Stimulated activated CD8-positive, alpha-beta memory T cell treated with anti-CD3 and anti-CD28 coated beads, Interleukin-7, amount 100 ng/mL, for 24 hours (primary cell): ENCODE data around the gene CTBP1.

Source experiments
- DNase-seq: peaks from one replicate; pipeline ENCODE4 v3.0.0-alpha.2; 2020; ENCODE audit warnings: low read depth

Gene CTBP1

DNA sequence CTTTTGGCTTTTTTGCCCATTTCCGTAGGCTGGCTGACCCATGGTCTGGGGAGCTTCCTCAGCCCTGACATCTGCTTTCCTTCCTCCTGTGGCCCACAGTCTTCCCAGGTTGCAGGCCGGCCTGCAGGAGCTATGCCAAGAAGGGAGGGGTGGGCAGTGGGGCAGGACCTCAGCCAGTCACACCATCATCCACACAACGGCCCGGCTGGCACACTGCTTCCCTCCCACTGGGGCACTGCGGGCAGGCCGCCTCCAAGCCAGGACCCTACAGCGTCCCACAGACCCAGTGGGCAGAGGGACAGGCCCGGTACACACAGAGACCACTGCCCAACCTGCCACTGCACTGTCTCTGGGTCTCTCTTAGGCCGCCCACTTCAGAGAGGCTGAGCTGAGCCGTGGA is 38.0 kb downstream of the CTBP1 start:
- no peak for DNase-seq

DNA sequence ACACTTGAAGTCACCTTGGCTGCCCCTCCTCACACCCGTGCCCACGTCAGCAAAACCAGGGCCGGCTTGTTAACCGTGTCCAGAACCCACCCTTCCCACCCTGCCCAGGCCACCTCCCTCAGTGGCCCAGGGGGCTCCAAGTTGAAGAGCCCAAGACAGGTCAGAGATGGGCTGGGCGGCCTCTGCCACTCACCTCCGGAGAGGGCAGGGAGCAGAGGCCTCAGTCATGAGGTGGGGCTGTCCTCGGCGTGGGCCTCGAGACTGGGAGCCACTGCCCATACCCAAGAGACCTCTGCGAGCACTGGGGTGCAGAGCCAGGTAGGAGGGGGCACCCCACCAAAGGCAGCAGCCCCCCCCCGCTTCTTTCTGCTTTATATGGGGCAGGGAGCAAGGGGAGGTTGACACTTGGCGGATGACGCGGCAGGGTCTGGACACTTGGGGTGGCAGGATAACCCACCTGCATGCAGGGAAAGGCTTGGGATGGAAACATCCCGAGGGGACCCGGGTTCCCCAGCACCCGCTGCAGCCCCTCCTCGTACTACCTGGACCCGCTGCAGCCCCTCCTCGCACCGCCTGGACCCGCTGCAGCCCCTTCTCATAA is 38.6 kb downstream of the CTBP1 start:
- no peak for DNase-seq

DNA sequence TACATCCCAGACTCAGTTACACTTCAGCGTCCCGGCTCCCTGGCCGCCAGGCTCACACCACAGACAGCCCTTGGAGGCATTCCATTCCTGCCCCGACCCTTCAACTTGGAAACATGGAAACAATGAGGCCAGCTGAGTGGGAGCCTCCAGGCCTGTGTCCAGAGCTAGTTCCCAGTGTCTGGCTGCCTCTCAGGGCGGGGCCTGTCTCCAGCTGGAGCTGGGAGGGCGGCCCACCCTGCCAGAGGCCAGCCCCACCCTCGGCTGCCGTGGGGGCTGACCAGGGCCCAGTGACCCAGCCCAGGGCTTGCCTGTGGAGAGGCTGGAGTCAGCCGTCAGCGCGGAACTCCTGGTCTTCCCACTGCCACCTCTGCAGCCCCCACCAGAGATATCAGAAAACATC is 39.1 kb downstream of the CTBP1 start:
- no peak for DNase-seq

DNA sequence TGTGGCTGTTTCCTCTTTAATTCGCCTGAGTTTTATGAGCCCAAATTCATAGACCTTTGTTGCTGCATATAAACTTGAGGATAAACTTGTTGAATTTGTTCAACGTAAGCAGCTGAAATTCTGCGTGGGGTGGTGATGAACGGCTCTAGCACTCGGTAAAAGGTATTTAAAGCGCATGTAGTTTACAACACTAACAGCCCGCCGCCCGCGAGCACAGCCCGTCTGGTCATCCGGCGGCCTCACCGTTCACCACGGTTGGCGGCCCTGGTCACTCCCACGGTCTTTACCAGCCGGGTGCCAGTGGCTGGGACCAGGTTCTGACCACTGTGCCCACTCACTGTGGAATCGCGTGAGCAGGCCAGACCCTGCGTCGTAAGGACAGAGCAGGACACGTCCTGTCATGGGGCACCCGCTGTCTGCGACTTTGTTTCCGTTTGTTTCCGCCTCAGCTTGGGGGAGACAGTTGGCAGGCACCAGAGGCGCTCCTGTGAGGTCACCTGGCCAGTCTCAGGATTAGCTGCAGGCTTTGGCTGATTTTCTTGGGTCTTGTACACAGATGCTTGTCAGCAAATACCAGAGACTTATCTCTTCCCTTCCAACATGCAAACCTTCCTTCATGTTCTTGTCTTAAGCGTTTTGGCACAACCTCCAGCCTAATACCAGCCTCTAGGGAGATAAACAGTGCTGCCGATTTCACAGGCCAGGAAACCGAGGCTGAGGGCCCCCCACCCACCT is 39.8 kb downstream of the CTBP1 start:
- DNase-seq = no peak

DNA sequence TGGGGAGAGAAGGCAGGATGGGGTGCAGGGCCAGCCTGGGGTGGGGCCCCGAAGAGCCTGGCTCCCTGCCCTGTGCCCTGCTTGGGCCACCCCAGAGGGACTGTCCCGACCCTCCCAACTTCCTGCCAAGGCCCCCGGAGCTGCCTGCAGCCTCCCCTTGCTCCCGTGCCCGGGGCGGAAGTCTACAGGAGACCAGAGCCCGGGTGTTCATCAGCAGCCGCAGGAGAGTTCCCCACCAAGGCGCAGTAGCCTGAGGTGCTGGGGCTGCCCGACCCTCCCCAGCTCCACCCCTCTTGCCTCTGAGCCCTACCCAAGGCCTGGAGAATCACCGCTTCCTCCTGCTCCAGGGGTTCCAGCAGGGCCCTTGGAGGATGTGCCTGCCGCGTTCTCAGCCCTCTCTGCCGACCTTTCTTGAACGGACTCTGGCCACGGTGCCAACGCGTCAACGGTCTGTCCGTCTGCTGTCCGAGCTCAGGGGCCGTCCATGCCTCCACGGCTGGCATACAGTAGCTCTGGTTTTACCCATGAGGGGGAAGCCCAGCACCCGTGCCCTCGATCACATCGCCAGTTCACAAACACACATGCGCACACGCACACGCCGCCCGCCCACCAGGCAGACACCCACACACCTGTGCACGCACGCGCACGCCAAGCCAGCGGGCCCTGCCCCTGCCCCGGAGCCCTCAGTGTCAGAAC is 40.5 kb downstream of the CTBP1 start:
- DNase-seq = no peak

DNA sequence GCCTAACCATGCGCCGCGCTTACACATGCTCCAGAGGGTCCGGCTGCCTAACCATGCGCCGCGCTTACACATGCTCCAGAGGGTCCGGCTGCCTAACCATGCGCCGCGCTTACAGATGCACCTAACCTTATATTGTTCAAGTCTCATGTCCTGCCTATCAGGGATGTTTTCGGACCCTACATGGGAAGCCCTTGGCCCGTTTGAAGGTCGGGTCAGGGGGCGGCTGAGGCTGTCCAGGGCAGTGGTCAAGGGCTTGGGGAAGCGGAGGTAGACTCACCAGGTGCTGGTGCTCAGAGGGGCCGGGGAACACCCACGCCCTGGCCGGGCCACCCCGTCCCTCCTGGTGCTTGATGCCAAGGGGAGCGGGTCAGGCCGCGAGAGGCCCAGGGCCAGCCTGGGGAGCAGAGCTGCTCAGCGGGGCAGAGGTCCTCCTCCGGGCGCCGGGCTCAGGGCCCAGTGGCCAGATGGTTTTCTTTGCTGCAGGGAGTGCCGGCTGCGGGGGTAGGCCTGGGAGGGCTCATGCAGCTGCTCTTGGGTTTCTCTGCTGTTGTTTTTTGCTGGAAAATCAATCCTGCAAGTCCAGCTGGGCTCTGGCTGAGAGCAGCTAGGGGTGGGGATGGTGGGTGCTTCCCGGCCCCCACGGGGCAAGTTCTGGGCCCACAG is 41.2 kb downstream of the CTBP1 start:
- no peak for DNase-seq

DNA sequence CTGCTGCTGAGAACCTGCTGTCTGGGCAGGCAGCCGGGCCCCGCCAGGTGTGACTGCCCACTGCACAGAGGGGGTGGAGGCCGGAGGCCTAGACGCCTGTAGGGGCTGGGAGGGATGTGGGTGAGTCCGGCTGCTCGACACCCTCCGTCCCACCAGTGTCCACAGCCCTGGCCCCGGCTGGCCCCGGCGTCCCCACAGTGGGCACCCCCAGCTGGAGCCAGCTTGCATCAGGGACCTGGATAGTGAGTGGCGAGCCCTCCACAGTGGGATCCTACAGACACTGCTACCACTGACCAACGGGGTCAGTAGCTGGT is 41.8 kb downstream of the CTBP1 start:
- no peak for DNase-seq

DNA sequence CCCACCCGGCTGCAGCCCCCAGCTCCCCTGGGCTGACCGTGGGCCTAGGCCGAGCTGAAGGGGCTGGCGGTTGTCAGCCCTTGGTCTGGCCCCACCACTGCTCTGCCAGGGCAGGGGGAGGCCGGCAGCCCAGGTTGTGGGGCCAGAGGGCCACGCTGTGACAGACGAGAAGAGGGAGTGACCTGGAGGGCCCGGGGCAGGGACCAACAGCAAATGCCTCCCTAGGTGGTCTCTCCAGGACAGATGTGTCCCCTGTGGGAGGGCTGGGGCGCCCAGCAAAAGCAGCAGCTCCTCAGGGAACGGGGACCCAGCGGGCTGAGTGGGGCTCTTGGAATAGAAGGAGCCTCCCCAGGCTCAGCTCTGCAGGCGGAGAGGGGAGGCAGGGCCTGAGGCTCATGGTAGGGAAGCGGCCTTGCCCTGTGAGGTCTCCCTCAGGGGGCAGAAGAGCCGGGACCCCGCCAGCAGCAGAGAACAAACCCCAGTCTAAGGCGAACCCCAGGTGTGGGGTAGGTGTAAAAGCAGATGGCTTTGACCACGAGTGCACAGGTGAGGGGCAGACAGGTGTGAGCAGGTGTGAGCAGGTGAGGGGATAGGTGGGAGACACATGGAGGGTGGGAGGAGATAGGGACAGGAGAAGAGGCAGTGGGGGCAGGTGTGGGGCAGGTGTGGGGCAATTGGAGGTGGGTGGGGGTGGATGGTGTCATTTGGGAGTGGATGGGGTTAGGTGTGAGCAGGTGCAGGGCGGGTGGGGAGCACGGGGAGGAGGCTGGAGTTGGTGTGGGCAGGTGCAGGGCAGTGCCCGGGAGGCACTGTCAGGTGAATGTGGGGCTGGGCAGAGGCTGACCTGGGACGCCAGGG is 42.4 kb downstream of the CTBP1 start:
- no peak for DNase-seq

DNA sequence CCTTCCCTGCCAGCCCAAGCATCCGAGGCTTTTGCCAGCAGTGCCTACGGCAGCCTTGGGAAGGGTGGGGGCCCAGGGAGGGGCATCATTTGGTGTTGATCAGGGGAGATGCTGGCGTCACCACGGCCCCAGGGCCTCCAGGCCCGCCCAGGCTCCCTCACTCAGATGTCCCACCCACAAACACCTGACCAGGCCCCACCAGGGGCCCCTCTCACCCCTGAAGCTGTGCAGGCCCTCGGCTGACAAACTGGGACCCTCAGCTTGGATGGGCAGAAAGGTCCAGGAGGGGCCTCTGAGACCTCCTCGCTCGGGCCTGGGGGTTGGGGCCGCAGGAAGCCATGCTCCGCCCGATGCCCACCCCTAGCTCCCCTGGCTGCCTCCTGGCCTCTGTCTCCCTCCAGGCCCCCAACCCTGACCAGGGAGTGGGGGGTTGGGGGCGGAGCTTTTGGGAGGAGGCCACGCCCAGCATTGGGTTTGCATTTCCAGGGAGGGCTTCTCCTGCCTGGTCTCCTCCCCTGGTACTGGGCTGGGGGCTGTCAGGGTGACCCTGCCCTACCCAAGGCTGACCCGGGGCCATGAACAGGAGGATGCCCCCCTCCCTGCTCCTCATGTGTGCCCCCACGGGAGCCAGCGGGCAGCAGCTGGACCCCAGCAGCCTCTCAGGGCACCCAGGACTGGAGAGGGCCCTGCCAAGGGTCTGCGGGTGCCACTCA is 43.2 kb downstream of the CTBP1 start:
- DNase-seq = no peak

DNA sequence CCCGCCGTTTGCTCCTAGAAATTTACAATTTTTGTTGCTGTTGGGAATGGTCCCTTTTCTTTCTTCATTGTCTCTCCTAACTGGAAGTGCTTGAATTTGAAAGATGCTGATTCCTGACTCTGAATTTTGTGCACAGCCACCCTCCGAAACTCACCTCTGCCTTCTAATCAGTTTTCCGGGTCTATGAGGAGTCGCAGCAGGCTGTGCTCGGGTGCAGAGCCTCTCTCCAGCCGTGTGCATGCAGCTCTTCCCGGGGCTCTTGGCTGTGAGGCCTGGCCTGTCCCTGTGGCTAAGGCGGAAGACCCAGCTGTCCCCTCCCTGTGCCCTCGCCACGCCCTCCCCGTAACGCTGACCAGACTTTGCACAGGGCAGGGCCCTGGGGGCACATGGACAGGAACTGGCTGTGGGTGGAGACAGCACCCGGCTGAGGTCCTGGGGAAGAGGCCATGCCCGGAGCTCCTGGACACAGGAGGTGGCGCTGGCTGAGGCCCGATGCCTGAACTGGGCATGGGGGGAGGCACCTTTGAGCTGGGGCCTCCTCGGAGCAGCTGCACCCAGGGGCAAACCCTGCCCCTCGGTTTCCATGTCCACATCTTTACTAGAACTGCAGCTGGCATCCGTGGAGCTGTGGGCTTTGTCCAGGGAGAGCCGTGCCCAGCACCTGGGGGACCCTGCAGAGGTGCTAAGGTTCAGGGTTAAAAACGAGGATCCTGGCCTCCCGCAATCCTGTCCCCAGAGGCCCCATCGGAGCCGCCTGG is 43.9 kb downstream of the CTBP1 start:
- DNase-seq = no peak

DNA sequence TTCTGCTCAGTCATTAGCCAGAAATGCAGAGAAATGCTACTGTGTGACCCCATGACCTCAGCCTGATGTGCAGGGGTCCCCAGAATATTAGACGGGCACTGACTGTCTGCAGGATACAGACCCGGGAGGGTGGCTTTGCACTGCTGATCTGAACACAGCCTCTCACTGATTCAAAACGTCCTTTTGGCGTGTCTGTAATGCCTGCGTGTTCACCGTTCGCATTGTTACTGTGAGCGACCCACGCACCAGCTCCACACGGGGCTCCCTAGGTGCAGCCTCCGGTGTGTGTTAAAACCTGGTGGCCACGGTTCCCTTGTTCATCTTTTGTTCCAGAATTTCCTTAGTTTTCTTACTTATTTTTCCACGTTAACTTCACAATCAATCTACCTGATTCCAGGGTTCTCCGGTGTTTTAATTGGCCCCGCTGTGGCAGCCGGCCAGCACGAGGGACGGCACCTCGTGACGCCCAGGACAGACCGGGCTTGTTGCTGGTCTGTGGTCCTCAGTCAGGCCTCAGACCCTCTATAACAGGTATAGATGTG is 44.6 kb downstream of the CTBP1 start:
- DNase-seq = no peak

DNA sequence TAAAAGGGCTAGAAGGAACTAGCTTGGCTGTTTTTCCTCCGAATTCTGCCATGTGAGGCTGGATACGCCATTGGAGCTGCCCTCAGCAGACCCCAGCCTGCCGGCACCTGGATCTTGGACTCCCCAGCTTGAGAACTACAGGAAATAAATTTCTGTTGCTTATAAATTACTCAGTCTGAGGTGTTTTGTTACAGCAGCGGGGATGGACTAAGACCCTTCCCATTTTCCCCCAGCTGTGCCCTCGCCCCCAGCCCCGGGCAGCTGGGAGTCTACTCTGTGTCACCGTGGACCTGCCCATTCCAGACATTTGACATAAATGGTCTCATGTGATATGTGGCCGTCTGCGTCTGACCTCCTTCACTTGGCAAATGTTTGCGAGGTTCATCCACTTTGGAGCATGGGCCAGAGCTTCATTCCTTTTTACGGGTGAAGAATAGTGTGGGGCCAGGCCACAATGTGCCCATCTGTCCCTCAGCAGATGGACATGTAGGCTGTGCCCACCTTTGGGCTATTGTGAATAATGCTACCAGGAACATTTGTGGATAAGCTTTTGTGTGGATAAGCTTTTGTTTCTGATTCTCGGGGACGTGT is 45.8 kb downstream of the CTBP1 start:
- DNase-seq = no peak

DNA sequence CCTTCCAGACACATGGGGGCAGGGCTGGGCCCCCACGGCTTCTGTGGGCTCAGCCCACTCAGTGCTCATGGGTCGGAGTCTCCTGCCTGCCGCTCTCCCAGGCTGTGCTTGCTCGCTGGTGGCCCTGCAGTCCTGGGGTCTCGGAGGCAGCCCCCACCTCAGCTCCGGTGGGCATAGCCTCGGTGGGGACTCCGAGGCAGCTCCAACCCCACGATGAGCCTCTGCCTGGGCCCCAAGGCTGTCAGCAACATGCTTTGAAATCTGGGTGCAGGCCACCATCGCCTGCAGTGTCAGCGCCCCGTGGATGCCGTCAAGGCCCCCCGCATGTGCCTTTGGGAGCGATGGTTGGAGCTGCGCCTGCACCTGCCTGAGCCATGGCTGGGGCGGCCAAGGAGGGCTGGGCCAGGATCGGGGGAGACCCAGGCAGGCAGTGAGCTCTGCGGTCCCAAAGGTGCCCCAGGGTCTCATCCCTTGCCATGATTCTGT is 46.4 kb downstream of the CTBP1 start:
- DNase-seq = no peak

DNA sequence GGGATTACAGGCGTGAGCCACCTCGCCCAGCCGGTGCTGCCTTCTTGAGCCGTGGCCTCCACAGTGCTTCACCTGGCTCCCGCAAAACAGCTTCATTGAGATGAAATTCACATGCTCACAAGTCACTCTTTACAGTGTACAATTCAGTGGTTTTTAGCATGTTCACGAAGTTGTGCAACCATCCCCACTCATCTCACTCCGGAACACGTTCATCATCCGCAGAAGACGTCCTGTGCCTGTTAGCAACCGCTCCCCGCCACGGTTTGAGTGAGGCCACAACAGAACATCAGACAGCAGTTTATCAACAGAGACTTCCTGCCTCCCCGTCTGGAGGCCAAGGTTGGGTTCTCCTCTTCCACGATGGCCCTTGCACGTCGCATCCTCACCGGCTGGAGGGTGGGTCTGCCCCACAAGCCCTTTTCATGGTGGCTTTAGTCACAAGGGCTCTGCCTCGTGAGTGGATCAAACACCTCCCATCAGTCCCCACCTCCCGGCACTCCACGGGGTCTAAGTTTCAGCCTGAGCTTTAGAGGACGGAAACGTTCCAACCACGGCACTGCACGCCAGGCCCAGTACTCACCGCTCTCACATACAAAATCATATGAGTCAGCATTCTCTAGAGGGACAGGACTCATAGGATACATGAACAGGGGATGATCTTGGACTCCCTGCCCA is 46.9 kb downstream of the CTBP1 start:
- DNase-seq = peak; percentile 56

DNA sequence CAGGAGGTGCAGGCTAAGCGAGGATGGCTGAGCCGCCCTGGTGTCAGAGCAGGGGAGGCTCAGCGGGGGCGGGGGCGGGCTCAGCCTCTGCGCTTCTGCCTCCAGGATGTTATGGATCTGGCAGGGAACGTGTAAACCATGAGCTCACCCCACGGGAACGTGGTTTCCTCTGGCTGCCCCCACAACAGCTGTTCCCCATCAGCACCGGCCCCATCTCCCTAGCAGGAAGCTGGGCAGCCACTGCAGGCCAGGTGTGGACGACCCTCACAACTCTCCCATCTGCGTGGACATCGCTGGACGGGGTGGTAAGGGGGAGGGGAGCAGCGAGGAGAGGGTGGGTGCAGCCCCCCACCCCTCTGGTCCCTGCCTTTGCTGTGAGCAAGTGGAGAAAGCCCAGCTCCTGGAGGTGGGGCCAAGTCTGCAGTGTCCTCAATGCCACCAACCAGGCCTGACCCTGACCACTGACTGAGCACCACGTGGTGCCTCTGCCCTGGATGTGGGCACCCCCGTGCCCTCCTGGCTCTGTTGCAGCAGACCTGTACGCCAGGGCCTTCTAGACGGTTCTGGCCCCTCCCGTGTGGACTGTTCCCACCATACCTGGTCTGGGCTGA is 48.4 kb downstream of the CTBP1 start:
- no peak for DNase-seq

DNA sequence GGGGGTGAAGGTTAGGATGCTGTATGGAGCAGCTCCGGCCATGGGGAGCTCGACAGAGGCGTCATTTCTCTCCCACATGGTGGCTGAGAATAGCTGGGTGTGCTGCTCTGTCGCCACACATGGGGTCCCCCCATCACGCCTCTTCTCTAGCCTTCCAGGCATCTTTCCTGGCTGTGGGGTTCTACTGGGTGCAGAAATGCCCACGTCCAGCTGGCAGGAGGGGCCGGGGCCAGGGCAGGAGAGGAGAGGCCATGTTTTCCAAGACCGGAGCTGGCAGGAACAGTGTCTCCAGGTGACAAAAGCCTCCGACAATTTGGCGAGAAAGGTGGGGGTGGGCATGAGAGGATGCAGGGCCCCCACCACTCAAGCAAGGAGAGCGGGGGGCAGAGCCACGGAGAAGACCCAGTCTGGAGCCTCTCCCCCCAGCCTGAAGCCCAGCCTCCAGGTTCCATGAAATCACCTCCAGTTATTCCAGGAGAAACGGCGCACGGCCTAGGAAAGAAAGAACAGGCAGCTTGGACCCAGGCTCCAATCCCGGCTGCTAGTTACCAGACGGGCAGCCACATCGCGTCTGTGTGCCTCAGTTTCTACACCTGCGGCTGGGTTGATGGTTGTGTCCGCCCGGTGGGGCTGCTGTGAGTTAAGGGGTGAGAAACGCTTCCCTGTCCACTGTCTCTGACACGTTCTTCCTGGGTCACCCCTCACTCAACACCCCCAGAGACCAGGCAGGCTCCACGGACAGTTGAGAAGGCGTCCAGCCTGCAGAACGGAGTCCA is 49.2 kb downstream of the CTBP1 start:
- no peak for DNase-seq

DNA sequence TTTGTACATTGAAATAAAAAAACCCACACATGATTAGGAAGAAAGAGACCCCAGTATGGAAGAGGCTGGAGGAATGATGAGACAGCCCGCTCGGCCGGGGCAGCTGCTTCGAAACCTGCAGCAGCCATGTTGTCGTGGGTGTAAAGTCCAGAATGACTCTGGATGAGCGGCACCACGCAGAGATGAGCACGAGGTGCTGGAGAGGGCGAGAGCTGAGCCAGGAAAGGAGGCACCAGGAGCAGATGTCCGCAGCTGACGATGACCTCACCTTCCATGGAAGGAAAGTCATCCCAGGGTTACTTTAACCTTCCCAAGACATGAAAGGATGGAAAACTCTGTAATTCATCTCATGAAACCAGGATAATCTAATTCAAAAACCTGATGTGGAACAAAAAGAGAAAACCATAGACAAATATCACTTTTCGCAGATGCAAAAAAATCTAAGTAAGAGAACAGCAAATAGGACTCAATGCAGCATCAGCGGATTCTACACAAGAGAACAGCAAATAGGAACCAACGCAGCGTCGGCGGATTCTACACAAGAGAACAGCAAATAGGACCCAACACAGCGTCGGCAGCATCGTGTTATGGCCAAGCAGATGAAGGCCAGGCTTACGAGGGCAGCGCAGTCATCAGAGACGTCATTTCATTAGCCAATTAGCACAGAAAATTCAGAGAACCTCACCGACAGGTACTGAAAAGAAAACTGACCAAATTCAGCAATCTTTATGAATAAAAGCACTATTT is 50.7 kb downstream of the CTBP1 start:
- DNase-seq = no peak
